Measurements from ENCODE around the gene TOMM20L.

Gene TOMM20L

GRCh38 chr14:58367296-58367695 is 28.4 kb upstream of the TOMM20L start:
- TF ChIP-seq CTCF (IDR thresholded peaks at IDR 0.05; ENCODE audit: control insufficient read depth, extremely low read depth, insufficient read depth), result no peak
- peak; percentile 11 for DNase-seq (ENCODE audit: low read depth)
- H3K4me3 ChIP-seq (ENCODE audit: low read depth, low read length), result no peak overlapping the region

GRCh38 chr14:58368956-58369355 is 26.8 kb upstream of the TOMM20L start:
- DNase-seq (ENCODE audit: low read depth), result no peak
- H3K4me3 ChIP-seq (ENCODE audit: low read depth, low read length), result no peak overlapping the region
- TF ChIP-seq CTCF (IDR thresholded peaks at IDR 0.05; ENCODE audit: control insufficient read depth, extremely low read depth, insufficient read depth), result no peak

- no peak for TF ChIP-seq CTCF (IDR thresholded peaks at IDR 0.05; ENCODE audit: control insufficient read depth, extremely low read depth, insufficient read depth)
- DNase-seq (ENCODE audit: low read depth), result no peak
- H3K4me3 ChIP-seq (ENCODE audit: low read depth, low read length), result no peak overlapping the region
Measured at GRCh38 chr14:58376791-58377190, 18.9 kb upstream of the TOMM20L start.

GRCh38 chr14:58390830-58391229 is 4.9 kb upstream of the TOMM20L start:
- H3K4me3 ChIP-seq (ENCODE audit: low read depth, low read length), result no peak overlapping the region
- no peak for TF ChIP-seq CTCF (IDR thresholded peaks at IDR 0.05; ENCODE audit: control insufficient read depth, extremely low read depth, insufficient read depth)
- DNase-seq (ENCODE audit: low read depth), result no peak

GRCh38 chr14:58395562-58395811 is 243 bp upstream of the TOMM20L start:
- no peak overlapping the region for H3K4me3 ChIP-seq (ENCODE audit: low read depth, low read length)
- no peak for DNase-seq (ENCODE audit: low read depth)
- TF ChIP-seq CTCF (IDR thresholded peaks at IDR 0.05; ENCODE audit: control insufficient read depth, extremely low read depth, insufficient read depth), result no peak

GRCh38 chr14:58397156-58397555 is 1.4 kb downstream of the TOMM20L start:
- H3K4me3 ChIP-seq (ENCODE audit: low read depth, low read length), result no peak overlapping the region
- no peak for TF ChIP-seq CTCF (IDR thresholded peaks at IDR 0.05; ENCODE audit: control insufficient read depth, extremely low read depth, insufficient read depth)
- DNase-seq (ENCODE audit: low read depth), result no peak

- TF ChIP-seq CTCF (IDR thresholded peaks at IDR 0.05; ENCODE audit: control insufficient read depth, extremely low read depth, insufficient read depth), result no peak
- no peak for DNase-seq (ENCODE audit: low read depth)
- no peak overlapping the region for H3K4me3 ChIP-seq (ENCODE audit: low read depth, low read length)
Measured at GRCh38 chr14:58398495-58398894, 2.8 kb downstream of the TOMM20L start.

Data from LNCaP clone FGC (cell line).